ENCODE measurements around the gene SEMA4B. TPM values are rescaled to one million over a fixed set of nuclear protein-coding genes. Genes with fewer than 3 reads are reported as not detected.

Gene SEMA4B
- total and polyA plus RNA-seq, 10 of the 15 experiments (the other 5 are each of a cell fraction or from before 2014, with no cell fraction given), result 0.87 to 26.0 (median 9.3) TPM

DNA sequence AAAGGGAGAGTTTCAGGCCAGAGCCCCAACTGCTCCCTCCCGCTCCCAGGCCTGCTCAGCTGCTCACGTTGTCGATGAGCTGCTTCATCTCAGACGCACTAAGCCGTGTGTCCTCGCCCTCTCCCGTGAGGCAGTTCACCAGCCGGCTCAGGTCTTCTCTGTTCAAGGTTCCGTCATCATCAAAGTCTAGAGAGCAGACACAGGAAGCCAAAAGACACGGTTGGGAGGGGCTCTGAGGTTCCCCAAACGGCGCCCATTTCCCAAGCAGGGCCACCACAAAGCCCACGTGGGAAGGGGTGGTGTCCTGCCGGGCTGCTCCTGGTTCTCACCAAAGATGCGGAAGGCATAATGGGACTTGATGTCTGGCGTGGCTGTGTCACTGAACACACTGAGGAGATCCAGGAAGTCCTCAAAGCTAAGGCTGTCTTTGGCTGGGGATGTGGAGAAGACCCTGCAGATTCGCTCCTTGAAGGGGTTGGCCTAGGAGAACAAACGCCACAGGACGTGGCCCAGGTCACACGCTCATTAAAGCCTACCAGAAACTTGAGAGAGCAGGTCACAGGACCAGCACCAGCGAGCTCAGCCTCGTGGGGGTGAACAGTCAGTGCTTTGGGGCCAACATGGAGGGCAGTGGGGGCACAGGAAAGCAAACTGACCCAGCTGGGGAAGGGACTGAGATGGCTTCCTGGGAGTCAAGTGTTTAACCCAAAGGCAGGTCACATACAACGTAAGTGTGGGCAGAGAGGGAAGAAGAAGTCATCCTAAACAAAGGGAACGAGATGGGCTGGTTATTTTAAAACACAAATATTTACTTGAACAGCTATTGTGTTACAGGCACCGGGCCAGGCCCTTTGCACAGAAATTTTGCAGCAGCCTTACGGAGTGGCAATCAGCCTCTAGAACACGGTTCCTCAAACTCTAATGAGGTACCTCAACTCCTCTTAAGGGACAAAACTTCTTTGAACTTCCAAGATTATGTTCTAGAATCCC, 30.2 kb downstream of the SEMA4B start (continued):
- TF ChIP-seq ZBTB33 (IDR thresholded peaks at IDR 0.05) (no peak), GABPA (IDR thresholded peaks at IDR 0.05; ENCODE audit: low read depth) (no peak), JUNB (IDR thresholded peaks at IDR 0.05) (no peak), CEBPB (IDR thresholded peaks at IDR 0.05; ENCODE audit: borderline replicate concordance in 1 of 2, low read depth in 2 of 2, low read length in 2 of 2) (no peak), YY1 (IDR thresholded peaks at IDR 0.05; ENCODE audit: low read depth, low read length) (0 out of 2 replicates have a peak, but pooled peaks have one; percentile 56), ATF2 (IDR thresholded peaks at IDR 0.05; ENCODE audit: low read length) (no peak), NR2F1 (conservative IDR thresholded peaks at IDR 0.05) (peak; percentile 45), HDAC6 (IDR thresholded peaks at IDR 0.05; ENCODE audit: unreplicated experiment) (no peak), SMAD1 (IDR thresholded peaks at IDR 0.05; ENCODE audit: low read depth, partially characterized antibody) (no peak), DPF2 (IDR thresholded peaks at IDR 0.05) (peak; percentile 46; the same call in 1 of the 2 replicates), WRNIP1 (IDR thresholded peaks at IDR 0.05; ENCODE audit: borderline replicate concordance, low read depth, low read length) (no peak), RAD51 (IDR thresholded peaks at IDR 0.05) (peak; percentile 74), CHD1 (IDR thresholded peaks at IDR 0.05; ENCODE audit: low read depth, low read length) (no peak), NFXL1 (IDR thresholded peaks at IDR 0.05; ENCODE audit: borderline replicate concordance) (no peak), ESRRA (IDR thresholded peaks at IDR 0.05; ENCODE audit: low read length) (no peak), NBN (IDR thresholded peaks at IDR 0.05) (peak; percentile 78), ZNF207 (IDR thresholded peaks at IDR 0.05; ENCODE audit: borderline replicate concordance) (no peak), CREM (IDR thresholded peaks at IDR 0.05; ENCODE audit: low read depth) (0 out of 2 replicates have a peak, but pooled peaks have one; percentile 26)
- TF ChIP-seq, protein P1, sequence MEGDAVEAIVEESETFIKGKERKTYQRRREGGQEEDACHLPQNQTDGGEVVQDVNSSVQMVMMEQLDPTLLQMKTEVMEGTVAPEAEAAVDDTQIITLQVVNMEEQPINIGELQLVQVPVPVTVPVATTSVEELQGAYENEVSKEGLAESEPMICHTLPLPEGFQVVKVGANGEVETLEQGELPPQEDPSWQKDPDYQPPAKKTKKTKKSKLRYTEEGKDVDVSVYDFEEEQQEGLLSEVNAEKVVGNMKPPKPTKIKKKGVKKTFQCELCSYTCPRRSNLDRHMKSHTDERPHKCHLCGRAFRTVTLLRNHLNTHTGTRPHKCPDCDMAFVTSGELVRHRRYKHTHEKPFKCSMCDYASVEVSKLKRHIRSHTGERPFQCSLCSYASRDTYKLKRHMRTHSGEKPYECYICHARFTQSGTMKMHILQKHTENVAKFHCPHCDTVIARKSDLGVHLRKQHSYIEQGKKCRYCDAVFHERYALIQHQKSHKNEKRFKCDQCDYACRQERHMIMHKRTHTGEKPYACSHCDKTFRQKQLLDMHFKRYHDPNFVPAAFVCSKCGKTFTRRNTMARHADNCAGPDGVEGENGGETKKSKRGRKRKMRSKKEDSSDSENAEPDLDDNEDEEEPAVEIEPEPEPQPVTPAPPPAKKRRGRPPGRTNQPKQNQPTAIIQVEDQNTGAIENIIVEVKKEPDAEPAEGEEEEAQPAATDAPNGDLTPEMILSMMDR (IDR thresholded peaks at IDR 0.05 in 2 of 3, conservative IDR thresholded peaks at IDR 0.05 in 1 of 3; ENCODE audit: control insufficient read depth in 2 of 3, extremely low read depth in 1 of 3, insufficient read depth in 1 of 3, low read depth in 3 of 3, low read length in 3 of 3), result no peak
- TF ChIP-seq, protein P2, sequence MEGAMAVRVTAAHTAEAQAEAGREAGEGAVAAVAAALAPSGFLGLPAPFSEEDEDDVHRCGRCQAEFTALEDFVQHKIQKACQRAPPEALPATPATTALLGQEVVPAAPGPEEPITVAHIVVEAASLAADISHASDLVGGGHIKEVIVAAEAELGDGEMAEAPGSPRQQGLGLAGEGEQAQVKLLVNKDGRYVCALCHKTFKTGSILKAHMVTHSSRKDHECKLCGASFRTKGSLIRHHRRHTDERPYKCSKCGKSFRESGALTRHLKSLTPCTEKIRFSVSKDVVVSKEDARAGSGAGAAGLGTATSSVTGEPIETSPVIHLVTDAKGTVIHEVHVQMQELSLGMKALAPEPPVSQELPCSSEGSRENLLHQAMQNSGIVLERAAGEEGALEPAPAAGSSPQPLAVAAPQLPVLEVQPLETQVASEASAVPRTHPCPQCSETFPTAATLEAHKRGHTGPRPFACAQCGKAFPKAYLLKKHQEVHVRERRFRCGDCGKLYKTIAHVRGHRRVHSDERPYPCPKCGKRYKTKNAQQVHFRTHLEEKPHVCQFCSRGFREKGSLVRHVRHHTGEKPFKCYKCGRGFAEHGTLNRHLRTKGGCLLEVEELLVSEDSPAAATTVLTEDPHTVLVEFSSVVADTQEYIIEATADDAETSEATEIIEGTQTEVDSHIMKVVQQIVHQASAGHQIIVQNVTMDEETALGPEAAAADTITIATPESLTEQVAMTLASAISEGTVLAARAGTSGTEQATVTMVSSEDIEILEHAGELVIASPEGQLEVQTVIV (IDR thresholded peaks at IDR 0.05; ENCODE audit: borderline replicate concordance, partially characterized antibody), result no peak
